ENCODE data around the gene REV1. TPM values are rescaled to one million over a fixed set of nuclear protein-coding genes. Genes with fewer than 3 reads are reported as not detected.
"Not testable (repeated sequence)": the region's sequence is repeated elsewhere in the genome, so short reads cannot be mapped to it uniquely, and the experiment has no call there.

REV1 gene
- total and polyA plus RNA-seq, 2 of the 13 experiments (the other 11 are each of a cell fraction or from before 2014, with no cell fraction given), result 49.1 to 71.8 TPM

DNA sequence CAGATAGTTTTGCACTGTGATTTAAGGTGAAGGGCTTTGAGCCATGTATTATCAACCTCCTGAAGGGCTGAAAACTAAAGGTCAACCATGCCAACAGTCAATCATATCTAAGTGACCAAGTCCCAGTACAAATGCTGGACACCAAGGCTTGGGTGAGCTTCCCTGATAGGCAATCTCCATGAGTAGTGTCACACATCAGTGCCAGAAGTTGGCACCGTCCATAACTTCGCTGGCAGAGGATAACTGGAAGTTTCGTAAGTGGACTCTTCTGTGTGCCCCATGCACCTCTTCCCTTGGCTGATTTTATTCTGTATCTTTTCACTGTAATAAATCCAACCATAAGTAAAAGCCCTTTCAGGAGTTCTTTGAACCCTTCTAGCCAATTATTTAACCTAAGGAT is 13.2 kb downstream of the REV1 start (continued):
- TF ChIP-seq ATF7-NPFF (CRISPR knock-in tag; IDR thresholded peaks at IDR 0.05; ENCODE audit: low read depth) (no peak), TAF15 (IDR thresholded peaks at IDR 0.05; ENCODE audit: low read depth, low read length, poor library complexity, severe bottlenecking) (no peak), ZNF839 (CRISPR knock-in tag; IDR thresholded peaks at IDR 0.05; ENCODE audit: borderline replicate concordance) (no peak)
- TF ChIP-seq, protein P1, sequence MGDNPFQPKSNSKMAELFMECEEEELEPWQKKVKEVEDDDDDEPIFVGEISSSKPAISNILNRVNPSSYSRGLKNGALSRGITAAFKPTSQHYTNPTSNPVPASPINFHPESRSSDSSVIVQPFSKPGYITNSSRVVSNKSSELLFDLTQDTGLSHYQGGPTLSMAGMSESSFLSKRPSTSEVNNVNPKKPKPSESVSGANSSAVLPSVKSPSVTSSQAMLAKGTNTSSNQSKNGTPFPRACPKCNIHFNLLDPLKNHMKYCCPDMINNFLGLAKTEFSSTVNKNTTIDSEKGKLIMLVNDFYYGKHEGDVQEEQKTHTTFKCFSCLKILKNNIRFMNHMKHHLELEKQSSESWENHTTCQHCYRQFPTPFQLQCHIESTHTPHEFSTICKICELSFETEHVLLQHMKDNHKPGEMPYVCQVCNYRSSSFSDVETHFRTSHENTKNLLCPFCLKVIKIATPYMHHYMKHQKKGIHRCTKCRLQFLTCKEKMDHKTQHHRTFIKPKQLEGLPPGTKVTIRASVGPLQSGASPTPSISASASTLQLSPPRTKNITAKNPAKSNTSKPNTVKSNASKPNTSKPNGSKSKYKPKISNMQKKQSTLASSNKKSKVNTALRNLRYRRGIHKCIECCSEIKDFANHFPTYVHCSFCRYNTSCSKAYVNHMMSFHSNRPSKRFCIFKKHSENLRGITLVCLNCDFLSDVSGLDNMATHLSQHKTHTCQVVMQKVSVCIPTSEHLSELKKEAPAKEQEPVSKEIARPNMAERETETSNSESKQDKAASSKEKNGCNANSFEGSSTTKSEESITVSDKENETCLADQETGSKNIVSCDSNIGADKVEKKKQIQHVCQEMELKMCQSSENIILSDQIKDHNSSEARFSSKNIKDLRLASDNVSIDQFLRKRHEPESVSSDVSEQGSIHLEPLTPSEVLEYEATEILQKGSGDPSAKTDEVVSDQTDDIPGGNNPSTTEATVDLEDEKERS (CRISPR knock-in tag; IDR thresholded peaks at IDR 0.05), result no peak
- TF ChIP-seq, protein P2, sequence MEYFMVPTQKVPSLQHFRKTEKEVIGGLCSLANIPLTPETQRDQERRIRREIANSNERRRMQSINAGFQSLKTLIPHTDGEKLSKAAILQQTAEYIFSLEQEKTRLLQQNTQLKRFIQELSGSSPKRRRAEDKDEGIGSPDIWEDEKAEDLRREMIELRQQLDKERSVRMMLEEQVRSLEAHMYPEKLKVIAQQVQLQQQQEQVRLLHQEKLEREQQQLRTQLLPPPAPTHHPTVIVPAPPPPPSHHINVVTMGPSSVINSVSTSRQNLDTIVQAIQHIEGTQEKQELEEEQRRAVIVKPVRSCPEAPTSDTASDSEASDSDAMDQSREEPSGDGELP (IDR thresholded peaks at IDR 0.05; ENCODE audit: borderline replicate concordance, low read depth), result no peak

DNA sequence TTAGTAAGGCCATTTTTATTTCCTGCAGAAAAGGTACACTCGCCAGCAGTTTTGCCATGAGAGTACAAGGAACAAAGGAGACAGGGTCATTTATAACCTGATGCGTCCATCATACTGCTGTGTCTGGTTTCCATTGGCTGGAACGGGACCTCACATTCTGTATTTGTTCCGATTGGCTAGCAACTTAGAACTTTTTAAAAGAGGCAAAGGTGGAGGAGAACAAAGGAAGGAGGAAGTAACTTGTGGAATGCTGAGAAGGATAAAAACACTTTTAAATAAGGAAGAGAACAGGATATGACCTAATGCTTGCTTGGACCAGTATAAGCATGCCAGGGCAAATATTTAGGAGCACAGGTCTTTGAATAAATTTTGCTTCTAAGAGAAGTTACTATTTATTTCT is 14.7 kb downstream of the REV1 start:
- H3K36me3 ChIP-seq (replicated peaks in 1 of 2; ENCODE audit: control insufficient read depth in 1 of 2, insufficient read depth in 2 of 2, low read length in 2 of 2); H3K27ac ChIP-seq (ENCODE audit: extremely low read length, insufficient read depth, low read length); ATAC-seq; H2AFZ ChIP-seq (ENCODE audit: low read length); H3K9me3 ChIP-seq (ENCODE audit: low read length); intact Hi-C loops (cut with micrococcal nuclease; ENCODE audit: unreplicated experiment); H3K4me2 ChIP-seq (ENCODE audit: low read depth, low read length); CTCF ChIA-PET (ENCODE audit: low intra/inter-chr PET ratio, low total read pairs); BruUV-seq (replicated peaks); H3K27me3 ChIP-seq (ENCODE audit: control insufficient read depth in 1 of 2, insufficient read depth in 2 of 2, low read length in 2 of 2); POLR2A ChIA-PET; in situ Hi-C loops (cut with HindIII; ENCODE audit: extremely low pct_ligation_motif_present, low pct_unique_long_range_greater_than_20kb); H3K4me3 ChIP-seq (replicated peaks in 1 of 3; ENCODE audit: insufficient read depth in 1 of 3, low read depth in 2 of 3, low read length in 3 of 3); DNase-seq (ENCODE audit: low spot score); FAIRE-seq; H3K9ac ChIP-seq (ENCODE audit: insufficient read depth, low read depth, low read length): not testable (repeated sequence)
- Histone ChIP-seq H3K4me1 (ENCODE audit: insufficient read depth, low read length) (peaks cover 67% of the 10 kb centered on the region), H4K20me1 (ENCODE audit: insufficient read depth, low read length) (peaks cover 74% of the 10 kb centered on the region), H3K79me2 (ENCODE audit: insufficient read depth, low read length) (peaks cover 99% of the 10 kb centered on the region)
- WGBS (ENCODE audit: low lambda C conversion rate), result 97% methylated on average over 4 of the region's 4 CpGs
